HG03196 (cell line): ENCODE data around the gene PLSCR5.

Source experiments
- ATAC-seq: cut with Tn5 transposase; IDR thresholded peaks from one replicate; pipeline ENCODE4 v1.9.1; 2021; ENCODE audit not compliant: unreplicated experiment

PLSCR5 gene

GRCh38 chr3:146544929-146545528, 60.1 kb downstream of the PLSCR5 start:
- no peak for ATAC-seq

GRCh38 chr3:146544002-146544928, 60.9 kb downstream of the PLSCR5 start, which contains the start of gene PLSCR1:
PLSCR1 (minus strand) TSS chr3:146544607; CDS start chr3:146536552, 8,055 bp downstream.
- ATAC-seq, result peak; percentile 83

- peak; percentile 8 for ATAC-seq
These were observed 61.6 kb downstream of the PLSCR5 start for GRCh38 chr3:146543461-146544001.

- no peak for ATAC-seq
These were observed 62.2 kb downstream of the PLSCR5 start for GRCh38 chr3:146542978-146543377.

- ATAC-seq, result no peak
These were observed 63.0 kb downstream of the PLSCR5 start for GRCh38 chr3:146542179-146542578.

GRCh38 chr3:146540978-146541377, 64.2 kb downstream of the PLSCR5 start:
- no peak for ATAC-seq

GRCh38 chr3:146540236-146540635, 64.9 kb downstream of the PLSCR5 start:
- no peak for ATAC-seq

GRCh38 chr3:146539315-146539714, 65.8 kb downstream of the PLSCR5 start:
- no peak for ATAC-seq

- ATAC-seq, result no peak
These were observed 67.5 kb downstream of the PLSCR5 start for GRCh38 chr3:146537603-146538002.

- no peak for ATAC-seq
These were observed 68.5 kb downstream of the PLSCR5 start for GRCh38 chr3:146536681-146537080.
